Measurements from ENCODE around the gene EEF2K.

- TF ChIP-seq CTCF (IDR thresholded peaks at IDR 0.05) = no peak
- no peak for TF ChIP-seq POLR2A (IDR thresholded peaks at IDR 0.05)
- TF ChIP-seq EP300 (IDR thresholded peaks at IDR 0.05; ENCODE audit: low read depth) = no peak
- TF ChIP-seq POLR2AphosphoS5 (IDR thresholded peaks at IDR 0.05) = no peak
Measured at GRCh38 chr16:22195445-22195694, 10.7 kb upstream of the EEF2K start.
